Upper lobe of left lung (tissue), 6 donors: ENCODE data around the gene AVPR1B. TPM values are rescaled to one million over a fixed set of nuclear protein-coding genes. Genes with fewer than 3 reads are reported as not detected.
A peak's percentile ranks its signal among the peaks of the same experiment; 100 is the strongest.

ENCODE experiments used
- ATAC-seq, 2 donors: fragments of 200-7000 bp; cut with Tn5 transposase; one replicate each; pipeline ENCODE4 v1.9.1; 2022; ENCODE audit warnings: mild to moderate bottlenecking in 2 of 2, moderate library complexity in 2 of 2; ENCODE audit not compliant: low FRiP score in 2 of 2
- DNase-seq, 2 donors: peaks; one replicate each; pipeline ENCODE4 v3.0.0-alpha.2; 2019 to 2020
- H3K27ac ChIP-seq, 4 donors: fragments of 200-600 bp; sonication (generic); one replicate each; pipeline ENCODE4 v1.5.1; 2016 to 2019
- H3K27me3 ChIP-seq, 4 donors: fragments of 200-600 bp; sonication (generic); one replicate each; pipeline ENCODE4 v1.5.1; 2017 to 2019
- H3K36me3 ChIP-seq, 4 donors: fragments of 200-600 bp; sonication (generic); one replicate each; pipeline ENCODE4 v1.5.1; 2016 to 2019
- H3K4me1 ChIP-seq, 4 donors: fragments of 200-600 bp; sonication (generic); one replicate each; pipeline ENCODE4 v1.5.1; 2018 to 2019
- H3K4me3 ChIP-seq, 4 donors: fragments of 200-600 bp; sonication (generic); one replicate each; pipeline ENCODE4 v1.5.1; 2017 to 2019; ENCODE audit warnings: mild to moderate bottlenecking in 2 of 4, moderate library complexity in 1 of 4
- H3K9me3 ChIP-seq, 4 donors: fragments of 200-600 bp; sonication (generic); one replicate each; pipeline ENCODE4 v1.5.1; 2018 to 2019
- EP300 ChIP-seq, 4 donors: sonication (generic); formaldehyde crosslinking; IDR thresholded peaks; one replicate each; pipeline ENCODE4 v1.5.1; 2017; ENCODE audit warnings: antibody characterized with exemption in 4 of 4, control low read depth in 2 of 4
- POLR2A ChIP-seq, 4 donors: fragments of 450-650 bp; IDR thresholded peaks; one replicate each; pipeline ENCODE4 v1.5.1; 2016 to 2017; ENCODE audit warnings: antibody characterized with exemption in 4 of 4, mild to moderate bottlenecking in 2 of 4
- POLR2AphosphoS5 ChIP-seq, 2 donors: sonication (generic); formaldehyde crosslinking; IDR thresholded peaks; one replicate each; pipeline ENCODE4 v1.5.1; 2017; ENCODE audit warnings: antibody characterized with exemption in 2 of 2
- WGBS, 2 donors: methylation state at CpG; one replicate each; pipeline ENCODE4 v1.1.5; 2017 to 2018; 5-methylcytosine and 5-hydroxymethylcytosine counted together
- total RNA-seq, 6 donors: library from RNA; depleted of rRNA in 4 of 6; stranded (reverse); fragments of >200 nt in 4 of 6; gene quantifications; one replicate each; pipeline versions ENCODE4 v1.1.0 to v1.2.1, GENCODE V29; 2016 to 2021
- TF ChIP-seq, protein P1 (sequence below), 6 experiments: fragments of 450-650 bp in 4 of 6; fragments of 200-600 bp in 2 of 6; sonication (generic) in 2 of 6; IDR thresholded peaks; one replicate each; pipeline ENCODE4 v1.5.1; 2016 to 2019; ENCODE audit warnings: antibody characterized with exemption in 6 of 6
- donor health status: DM: no; HTN: no; CAD: no; lungs with moderate emphysema.
- donor health status: DM: no; HTN: yes; CAD: no; lungs with severe emphysema.

Gene AVPR1B
- total RNA-seq, 6 donors from 2014 or later = not detected

DNA sequence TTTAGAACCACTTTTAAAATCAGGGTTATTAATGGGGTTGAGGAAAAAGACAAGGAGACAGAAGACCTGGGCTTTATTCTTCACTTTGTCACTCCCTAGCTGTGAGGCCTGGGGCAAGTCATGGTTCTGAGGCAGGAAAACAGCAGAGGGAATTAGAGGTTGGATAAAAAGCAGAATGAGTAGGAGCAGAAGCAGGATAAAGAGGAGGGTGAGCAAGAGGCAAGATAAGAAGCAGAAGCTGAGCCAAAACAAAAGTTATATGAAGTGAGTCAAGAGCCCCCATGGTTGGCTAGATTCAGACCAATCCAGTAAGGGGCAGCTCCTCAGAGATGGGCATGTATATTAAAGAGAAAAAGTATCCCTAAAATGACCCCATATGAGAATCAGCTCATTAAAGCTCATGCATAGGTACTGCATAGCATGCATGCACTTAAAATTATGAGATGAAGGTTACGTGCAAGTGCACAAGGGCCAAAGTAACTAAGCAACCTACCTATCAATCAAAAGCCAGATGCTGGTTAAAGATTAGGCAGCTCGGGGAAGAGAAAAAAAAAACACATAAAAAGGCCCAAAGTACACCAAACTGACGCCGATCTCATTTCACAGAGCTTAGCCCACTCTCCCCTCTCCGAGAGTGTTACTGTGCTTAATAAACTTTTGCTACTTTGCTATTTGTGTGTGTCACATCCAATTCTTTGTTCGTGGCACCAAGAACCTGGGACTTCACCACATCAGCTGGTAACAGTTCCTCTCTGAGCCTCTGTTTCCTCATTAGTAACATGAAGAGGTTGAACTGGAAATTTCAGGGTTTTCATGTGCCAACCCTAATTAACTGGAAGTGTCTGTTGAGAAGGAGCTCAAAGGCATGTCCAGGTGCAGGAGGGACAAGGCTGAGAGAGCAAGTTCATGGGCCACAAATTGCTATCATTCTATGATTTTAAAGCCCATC lies 2.2 kb downstream of the AVPR1B start:
- WGBS, 2 donors = 77 to 79% methylated on average over 6 of the region's 6 CpGs
- H3K4me1 ChIP-seq = peaks cover 9 to 24% (median 16%) of the 10 kb centered on the region in 4 donors
- no peak for ATAC-seq
- TF ChIP-seq POLR2A (IDR thresholded peaks at IDR 0.05) = no peak
- TF ChIP-seq, protein P1, sequence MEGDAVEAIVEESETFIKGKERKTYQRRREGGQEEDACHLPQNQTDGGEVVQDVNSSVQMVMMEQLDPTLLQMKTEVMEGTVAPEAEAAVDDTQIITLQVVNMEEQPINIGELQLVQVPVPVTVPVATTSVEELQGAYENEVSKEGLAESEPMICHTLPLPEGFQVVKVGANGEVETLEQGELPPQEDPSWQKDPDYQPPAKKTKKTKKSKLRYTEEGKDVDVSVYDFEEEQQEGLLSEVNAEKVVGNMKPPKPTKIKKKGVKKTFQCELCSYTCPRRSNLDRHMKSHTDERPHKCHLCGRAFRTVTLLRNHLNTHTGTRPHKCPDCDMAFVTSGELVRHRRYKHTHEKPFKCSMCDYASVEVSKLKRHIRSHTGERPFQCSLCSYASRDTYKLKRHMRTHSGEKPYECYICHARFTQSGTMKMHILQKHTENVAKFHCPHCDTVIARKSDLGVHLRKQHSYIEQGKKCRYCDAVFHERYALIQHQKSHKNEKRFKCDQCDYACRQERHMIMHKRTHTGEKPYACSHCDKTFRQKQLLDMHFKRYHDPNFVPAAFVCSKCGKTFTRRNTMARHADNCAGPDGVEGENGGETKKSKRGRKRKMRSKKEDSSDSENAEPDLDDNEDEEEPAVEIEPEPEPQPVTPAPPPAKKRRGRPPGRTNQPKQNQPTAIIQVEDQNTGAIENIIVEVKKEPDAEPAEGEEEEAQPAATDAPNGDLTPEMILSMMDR (IDR thresholded peaks at IDR 0.05) = no peak
- TF ChIP-seq POLR2AphosphoS5 (IDR thresholded peaks at IDR 0.05) = no peak
- TF ChIP-seq EP300 (IDR thresholded peaks at IDR 0.05) = no peak
- peaks cover 0 to 4% (median 2%) of the 10 kb centered on the region in 4 donors for H3K27me3 ChIP-seq
- H3K4me3 ChIP-seq = no peak overlapping the region
- no peaks in the 10 kb centered on the region for H3K9me3 ChIP-seq
- DNase-seq = no peak
- no peak overlapping the region for H3K27ac ChIP-seq
- H3K36me3 ChIP-seq = no peaks in the 10 kb centered on the region

DNA sequence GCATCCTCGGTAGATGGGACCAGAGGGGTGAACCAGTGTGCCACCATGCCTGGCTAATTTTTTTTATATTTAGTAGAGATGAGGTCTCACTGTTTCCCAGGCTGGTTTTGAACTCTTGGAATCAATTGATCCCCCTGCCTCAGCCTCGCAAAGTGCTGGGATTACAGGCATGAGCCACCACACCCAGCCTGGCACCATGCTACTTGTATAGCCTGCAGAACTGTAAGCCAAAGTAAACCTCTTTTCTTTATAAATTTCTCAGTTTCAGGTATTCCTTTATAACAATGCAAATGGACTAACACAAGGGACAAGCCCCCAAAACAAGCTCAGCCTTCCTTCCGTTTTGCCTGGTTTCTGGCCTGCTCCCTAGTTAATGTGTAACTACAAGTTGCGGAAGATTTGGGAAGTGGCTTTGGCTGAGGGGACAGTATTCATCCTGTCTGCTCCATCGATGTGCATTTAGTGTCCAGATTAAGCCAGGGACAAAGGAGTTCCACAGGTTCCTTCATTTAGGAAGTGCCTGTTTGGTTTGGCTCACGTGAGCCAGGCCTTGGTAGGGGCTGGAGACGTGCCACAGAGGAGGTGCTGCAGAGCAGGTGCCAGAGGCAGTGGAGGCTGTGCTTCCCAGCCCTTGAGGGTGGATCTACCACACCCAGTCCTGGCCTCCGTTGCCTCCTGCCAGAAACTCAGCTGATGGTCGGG lies 4.4 kb downstream of the AVPR1B start:
- DNase-seq (peak; percentile 7 to 78), ATAC-seq (peak in 1 of 2 donors; percentile 47)
- H3K36me3 ChIP-seq = no peaks in the 10 kb centered on the region
- peaks cover 7 to 20% (median 13%) of the 10 kb centered on the region in 4 donors for H3K4me1 ChIP-seq
- TF ChIP-seq POLR2AphosphoS5 (IDR thresholded peaks at IDR 0.05) = no peak
- TF ChIP-seq EP300 (IDR thresholded peaks at IDR 0.05) = no peak
- TF ChIP-seq, protein P1 (IDR thresholded peaks at IDR 0.05) = no peak
- no peak for TF ChIP-seq POLR2A (IDR thresholded peaks at IDR 0.05)
- H3K27me3 ChIP-seq = peaks cover 0 to 4% (median under 1%) of the 10 kb centered on the region in 4 donors
- no peaks in the 10 kb centered on the region for H3K9me3 ChIP-seq
- no peak overlapping the region for H3K4me3 ChIP-seq
- 57 to 63% methylated on average over 9 of the region's 9 CpGs for WGBS, 2 donors
- no peak overlapping the region for H3K27ac ChIP-seq

DNA sequence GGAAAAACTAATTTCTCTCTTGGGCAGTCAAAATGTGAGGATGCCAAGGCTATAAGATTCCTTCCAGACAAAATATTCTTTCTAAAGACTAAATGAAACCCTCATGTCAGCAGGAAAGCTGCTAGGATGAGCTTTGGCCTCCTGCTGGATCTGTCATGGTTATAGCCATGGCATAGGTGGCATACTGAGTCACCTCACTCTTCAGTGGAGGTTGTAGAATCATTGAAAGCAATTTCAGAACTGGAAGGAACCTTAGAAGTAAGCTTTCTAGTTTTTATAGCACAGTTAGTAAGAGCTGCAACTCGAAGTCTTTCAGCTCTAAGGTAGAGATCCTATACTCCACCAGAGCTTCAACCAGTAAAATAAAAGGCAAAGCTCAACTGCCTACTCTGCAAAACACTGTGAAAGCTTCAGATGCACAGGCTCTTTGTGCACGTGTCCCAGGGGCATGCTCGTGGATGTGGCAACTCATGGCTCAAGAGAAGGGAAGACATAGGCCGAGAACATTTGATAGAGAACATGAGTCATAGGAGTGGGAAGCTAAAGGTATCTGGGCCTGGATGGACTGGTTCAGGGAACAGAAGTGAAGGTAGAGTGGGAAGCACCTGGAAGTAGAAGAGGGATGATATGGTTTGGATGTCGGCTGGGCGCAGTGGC lies 5.8 kb downstream of the AVPR1B start:
- TF ChIP-seq POLR2A (IDR thresholded peaks at IDR 0.05) (no peak), POLR2AphosphoS5 (IDR thresholded peaks at IDR 0.05) (no peak), EP300 (IDR thresholded peaks at IDR 0.05) (no peak)
- TF ChIP-seq, protein P1 (IDR thresholded peaks at IDR 0.05) = no peak
- Histone ChIP-seq H3K36me3 (no peaks in the 10 kb centered on the region), H3K9me3 (no peaks in the 10 kb centered on the region), H3K27ac (no peak overlapping the region), H3K4me3 (no peak overlapping the region), H3K27me3 (no peaks in the 10 kb centered on the region), H3K4me1 (peaks cover 0 to 11% (median 7%) of the 10 kb centered on the region in 4 donors)
- DNase-seq (no peak), ATAC-seq (no peak)
- WGBS, 2 donors = 81 to 87% methylated on average over 6 of the region's 6 CpGs

DNA sequence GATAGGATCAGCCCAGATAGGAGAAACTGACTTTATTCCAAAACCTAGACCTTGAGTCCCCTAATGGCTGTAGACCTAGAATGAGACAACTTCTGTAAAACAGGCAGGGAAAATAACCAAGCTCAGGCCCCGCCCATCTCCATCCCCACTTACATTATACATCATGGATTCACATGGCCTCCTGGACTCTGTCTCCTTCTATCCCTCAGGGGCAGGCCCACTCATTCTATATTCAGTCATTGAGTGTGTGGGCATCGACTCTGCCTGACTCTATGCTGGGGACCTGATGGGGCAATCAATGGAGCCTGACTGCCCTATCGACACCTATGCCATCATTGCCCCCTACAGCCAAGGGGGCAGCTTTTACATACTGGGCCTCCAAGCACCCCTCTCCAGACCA lies 6.4 kb downstream of the AVPR1B start:
- DNase-seq (no peak), ATAC-seq (no peak)
- no peaks in the 10 kb centered on the region for H3K27me3 ChIP-seq
- H3K9me3 ChIP-seq = no peaks in the 10 kb centered on the region
- H3K4me3 ChIP-seq = no peak overlapping the region
- H3K36me3 ChIP-seq = no peaks in the 10 kb centered on the region
- WGBS, 2 donors = 91 to 100% methylated on average over 3 of the region's 3 CpGs
- no peak for TF ChIP-seq POLR2AphosphoS5 (IDR thresholded peaks at IDR 0.05)
- no peak for TF ChIP-seq POLR2A (IDR thresholded peaks at IDR 0.05)
- TF ChIP-seq EP300 (IDR thresholded peaks at IDR 0.05) = no peak
- TF ChIP-seq, protein P1 (IDR thresholded peaks at IDR 0.05) = no peak
- H3K27ac ChIP-seq = no peak overlapping the region
- H3K4me1 ChIP-seq = peaks cover 0 to 11% (median 7%) of the 10 kb centered on the region in 4 donors
